ENCODE results near the gene RTN4R. TPM values are rescaled to one million over a fixed set of nuclear protein-coding genes. Genes with fewer than 3 reads are reported as not detected.
"Not testable (repeated sequence)": the region's sequence is repeated elsewhere in the genome, so short reads cannot be mapped to it uniquely, and the experiment has no call there.

Gene RTN4R
- total and polyA plus RNA-seq, 11 donors, result 0.53 to 2.6 (median 1.4) TPM

GRCh38 chr22:20280866-20281265 lies 12.7 kb upstream of the RTN4R start:
- Histone ChIP-seq H3K4me3 (no peak overlapping the region), H3K9me3 (no peaks in the 10 kb centered on the region), H3K27ac (no peak overlapping the region), H3K36me3 (no peaks in the 10 kb centered on the region), H3K4me1 (no peaks in the 10 kb centered on the region), H3K27me3 (peaks cover 0 to under 1% (median 0%) of the 10 kb centered on the region in 9 donors)
- TF ChIP-seq, protein P1, sequence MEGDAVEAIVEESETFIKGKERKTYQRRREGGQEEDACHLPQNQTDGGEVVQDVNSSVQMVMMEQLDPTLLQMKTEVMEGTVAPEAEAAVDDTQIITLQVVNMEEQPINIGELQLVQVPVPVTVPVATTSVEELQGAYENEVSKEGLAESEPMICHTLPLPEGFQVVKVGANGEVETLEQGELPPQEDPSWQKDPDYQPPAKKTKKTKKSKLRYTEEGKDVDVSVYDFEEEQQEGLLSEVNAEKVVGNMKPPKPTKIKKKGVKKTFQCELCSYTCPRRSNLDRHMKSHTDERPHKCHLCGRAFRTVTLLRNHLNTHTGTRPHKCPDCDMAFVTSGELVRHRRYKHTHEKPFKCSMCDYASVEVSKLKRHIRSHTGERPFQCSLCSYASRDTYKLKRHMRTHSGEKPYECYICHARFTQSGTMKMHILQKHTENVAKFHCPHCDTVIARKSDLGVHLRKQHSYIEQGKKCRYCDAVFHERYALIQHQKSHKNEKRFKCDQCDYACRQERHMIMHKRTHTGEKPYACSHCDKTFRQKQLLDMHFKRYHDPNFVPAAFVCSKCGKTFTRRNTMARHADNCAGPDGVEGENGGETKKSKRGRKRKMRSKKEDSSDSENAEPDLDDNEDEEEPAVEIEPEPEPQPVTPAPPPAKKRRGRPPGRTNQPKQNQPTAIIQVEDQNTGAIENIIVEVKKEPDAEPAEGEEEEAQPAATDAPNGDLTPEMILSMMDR (IDR thresholded peaks at IDR 0.05), result no peak
- no peak for TF ChIP-seq POLR2A (IDR thresholded peaks at IDR 0.05)
- intact Hi-C loops (cut with DNase I), result loop anchor here in 1 of 10 donors (5.0 kb wide), 1 partner anchor 124 kb away; no protein-coding TSS in a partner anchor
- no peak for ATAC-seq
- WGBS, 4 donors, result 75 to 88% (median 84%) methylated on average over 1 to 12 of the region's 12 CpGs
- no peak for DNase-seq

GRCh38 chr22:20280163-20280562 lies 12.0 kb upstream of the RTN4R start:
- 50 to 88% (median 83%) methylated on average over 2 to 20 of the region's 21 CpGs for WGBS, 4 donors
- not testable (repeated sequence) for H3K36me3 ChIP-seq, H3K9me3 ChIP-seq, ATAC-seq, H3K27ac ChIP-seq, H3K4me1 ChIP-seq, H3K27me3 ChIP-seq, DNase-seq, H3K4me3 ChIP-seq
- intact Hi-C loops (cut with DNase I), result loop anchor here in 1 of 10 donors (5.0 kb wide), 1 partner anchor 123 kb away; no protein-coding TSS in a partner anchor

DNA sequence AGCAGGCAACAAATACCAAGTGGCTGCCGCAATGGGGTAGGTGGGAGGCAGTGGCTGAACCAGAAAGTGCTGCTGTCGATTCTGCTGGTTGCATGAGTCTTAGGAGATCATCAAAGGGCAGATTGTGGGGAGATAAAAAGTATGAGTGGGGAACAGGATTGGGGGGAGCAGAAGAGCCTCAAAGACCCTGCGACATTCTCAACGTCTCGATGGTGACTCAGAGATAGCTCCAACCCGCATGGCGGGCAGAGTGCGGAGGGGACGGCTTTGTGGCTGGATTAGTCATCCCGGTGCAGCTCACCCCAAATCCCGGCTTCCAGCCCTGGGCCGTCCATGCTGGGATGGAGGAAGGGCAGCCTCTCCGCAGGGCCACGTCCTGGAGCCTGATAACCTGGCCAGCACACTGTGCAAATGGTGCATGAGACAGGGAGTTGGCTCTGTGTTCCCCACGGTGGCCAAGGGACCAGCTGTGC lies 11.6 kb upstream of the RTN4R start:
- Histone ChIP-seq H3K4me1 (no peaks in the 10 kb centered on the region), H3K4me3 (no peak overlapping the region), H3K27ac (no peak overlapping the region), H3K27me3 (no peaks in the 10 kb centered on the region), H3K36me3 (no peaks in the 10 kb centered on the region), H3K9me3 (no peaks in the 10 kb centered on the region)
- TF ChIP-seq, protein P1 (IDR thresholded peaks at IDR 0.05), result no peak
- TF ChIP-seq POLR2A (IDR thresholded peaks at IDR 0.05), result no peak
- 60 to 68% (median 63%) methylated on average over 11 to 15 of the region's 15 CpGs for WGBS, 4 donors
- ATAC-seq, result no peak
- no peak for DNase-seq
- intact Hi-C loops (cut with DNase I), result loop anchor here in 1 of 10 donors (5.0 kb wide), 1 partner anchor 122 kb away; no protein-coding TSS in a partner anchor

DNA sequence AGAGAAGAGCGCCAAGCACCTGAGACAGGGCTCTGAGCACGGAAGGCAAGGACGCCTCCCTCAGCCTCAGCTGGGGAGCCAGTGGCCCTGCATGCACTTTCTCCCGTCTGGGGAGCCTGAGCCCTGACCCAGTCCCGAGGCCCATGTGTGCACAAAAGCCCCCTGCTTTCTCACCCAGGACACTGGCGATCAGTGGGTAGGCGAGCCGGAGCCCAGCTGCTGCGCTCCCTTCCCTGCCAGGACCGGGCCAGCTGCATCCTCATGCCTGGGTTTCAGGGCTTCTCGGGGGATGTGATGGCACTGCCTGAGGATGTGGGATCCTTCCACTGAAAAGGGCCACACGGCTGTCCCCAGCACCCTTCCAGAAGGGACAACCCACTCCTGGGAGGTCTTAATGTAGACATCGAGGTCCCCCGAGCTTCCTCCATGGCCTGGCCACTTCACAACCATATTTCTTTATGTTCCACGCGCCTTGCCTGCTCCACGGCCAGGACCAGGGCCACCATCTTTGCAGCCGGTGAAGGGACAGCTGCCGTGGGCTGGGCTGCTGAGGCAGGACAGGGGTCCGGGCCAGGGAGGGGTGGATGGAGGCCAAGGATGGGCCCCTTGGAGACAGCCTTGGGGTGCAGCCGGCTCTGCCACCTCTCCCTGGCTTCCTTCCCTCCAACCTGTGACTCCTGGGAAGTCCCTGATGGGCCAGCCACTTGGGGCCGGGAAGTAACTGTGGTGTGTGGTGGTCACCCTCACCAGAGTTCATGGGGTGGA lies 10.8 kb upstream of the RTN4R start:
- H3K27ac ChIP-seq; intact Hi-C loops (cut with DNase I); H3K4me1 ChIP-seq; H3K4me3 ChIP-seq; H3K27me3 ChIP-seq; H3K9me3 ChIP-seq; DNase-seq; H3K36me3 ChIP-seq; ATAC-seq: not testable (repeated sequence)
- whole genome bisulfite sequencing, 4 donors, result 78 to 90% (median 83%) methylated on average over 3 to 22 of the region's 22 CpGs

- WGBS, 4 donors, result 80 to 87% (median 85%) methylated on average over 8 to 17 of the region's 18 CpGs
- DNase-seq; H3K27me3 ChIP-seq; H3K27ac ChIP-seq; H3K4me1 ChIP-seq; intact Hi-C loops (cut with DNase I); H3K36me3 ChIP-seq; H3K9me3 ChIP-seq; ATAC-seq; H3K4me3 ChIP-seq: not testable (repeated sequence)
Measured at GRCh38 chr22:20277936-20278635, 10.0 kb upstream of the RTN4R start.
